HUDEP-2 (cell line): ENCODE measurements around the gene CTDSP1.
A peak's percentile ranks its signal among the peaks of the same experiment; 100 is the strongest.

Experiments
- DNase-seq, 76 experiments: peaks; one replicate each; lab custom pipeline; 2025; ENCODE audit not compliant: unreplicated experiment in 76 of 76; lab: John Stamatoyannopoulos, UW

Gene CTDSP1

GRCh38 chr2:218382785-218383184, 16.9 kb upstream of the CTDSP1 start:
- no peak for DNase-seq

- DNase-seq: peak in 1 of 76 experiments; percentile 20
These were observed 15.7 kb upstream of the CTDSP1 start for GRCh38 chr2:218383892-218384519.

- DNase-seq: no peak
These were observed 14.7 kb upstream of the CTDSP1 start for GRCh38 chr2:218384975-218385374.

- DNase-seq: no peak
These were observed 12.9 kb upstream of the CTDSP1 start for GRCh38 chr2:218386505-218387368.

- no peak for DNase-seq
These were observed 12.1 kb upstream of the CTDSP1 start for GRCh38 chr2:218387369-218388194.

GRCh38 chr2:218389333-218390150, 10.1 kb upstream of the CTDSP1 start:
- no peak for DNase-seq

GRCh38 chr2:218391202-218391601, 8.5 kb upstream of the CTDSP1 start:
- no peak for DNase-seq

GRCh38 chr2:218392459-218392858, 7.2 kb upstream of the CTDSP1 start:
- DNase-seq: no peak

GRCh38 chr2:218392891-218393462, 6.7 kb upstream of the CTDSP1 start:
- DNase-seq: no peak

GRCh38 chr2:218393750-218394290, 5.8 kb upstream of the CTDSP1 start:
- peak in 74 of 76 experiments; percentile 27 to 89 (median 72) for DNase-seq

GRCh38 chr2:218394298-218395089, 5.2 kb upstream of the CTDSP1 start:
- peak in 49 of 76 experiments; percentile 9 to 69 (median 37) for DNase-seq

- peak in 9 of 76 experiments; percentile 1 to 69 (median 48) for DNase-seq
These were observed 4.6 kb upstream of the CTDSP1 start for GRCh38 chr2:218395090-218395444.

GRCh38 chr2:218395456-218395825, 4.2 kb upstream of the CTDSP1 start:
- DNase-seq: peak in 69 of 76 experiments; percentile 12 to 82 (median 54)

GRCh38 chr2:218395826-218396687, 3.6 kb upstream of the CTDSP1 start:
- peak in 75 of 76 experiments; percentile 73 to 97 (median 94) for DNase-seq

GRCh38 chr2:218396688-218397462, 2.8 kb upstream of the CTDSP1 start:
- DNase-seq: peak in 70 of 76 experiments; percentile 11 to 87 (median 60)

- DNase-seq: peak in 3 of 76 experiments; percentile 45 to 66 (median 52)
These were observed 2.2 kb upstream of the CTDSP1 start for GRCh38 chr2:218397463-218397819.

GRCh38 chr2:218397820-218398436, 1.7 kb upstream of the CTDSP1 start:
- peak in 74 of 76 experiments; percentile 62 to 92 (median 85) for DNase-seq
